HG03439 (cell line): Measurements from ENCODE around the gene ADGRV1.
"Not testable (repeated sequence)": the region's sequence is repeated elsewhere in the genome, so short reads cannot be mapped to it uniquely, and the experiment has no call there.

Experiments used
- ATAC-seq: cut with Tn5 transposase; IDR thresholded peaks from one replicate; pipeline ENCODE4 v1.9.1; 2021; ENCODE audit warnings: mild to moderate bottlenecking, moderate library complexity; ENCODE audit not compliant: unreplicated experiment

ADGRV1 gene

DNA sequence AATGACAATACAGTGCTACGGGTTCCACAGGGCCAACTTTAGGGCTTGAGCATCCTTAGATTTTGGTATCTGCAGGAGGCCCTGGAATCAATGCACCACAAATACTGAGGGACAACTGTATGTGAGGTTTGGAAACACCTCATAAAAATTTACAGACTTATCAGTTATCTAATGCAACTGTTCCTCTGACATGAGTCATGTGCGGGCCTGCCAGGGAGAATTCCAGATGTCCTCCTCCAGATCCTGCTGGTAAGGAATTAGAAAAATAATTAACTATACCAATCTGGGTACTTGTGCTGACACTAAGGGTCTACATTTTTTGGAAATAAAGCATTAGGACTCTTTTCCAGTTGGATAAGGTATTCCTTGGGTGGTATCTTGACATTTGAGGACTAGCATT lies 491.2 kb downstream of the ADGRV1 start:
- ATAC-seq: no peak

DNA sequence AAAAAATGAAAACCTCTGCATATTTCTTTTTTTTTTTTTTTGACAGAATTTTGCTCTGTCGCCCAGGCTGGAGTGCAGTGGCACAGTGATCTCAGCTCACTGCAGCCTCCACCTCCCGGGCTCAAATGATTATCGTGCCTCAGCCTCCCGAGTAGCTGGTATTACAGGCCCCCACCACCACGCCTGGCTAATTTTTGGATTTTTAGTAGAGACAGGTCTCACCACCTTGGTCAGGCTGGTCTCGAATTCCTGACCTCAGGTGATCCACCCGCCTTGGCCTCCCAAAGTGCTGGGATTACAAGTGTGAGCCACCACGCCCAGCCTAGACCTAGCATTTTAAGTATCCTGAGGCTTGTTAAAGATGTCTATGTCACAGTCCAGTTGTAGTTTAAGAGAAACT lies 493.8 kb downstream of the ADGRV1 start:
- ATAC-seq: not testable (repeated sequence)

DNA sequence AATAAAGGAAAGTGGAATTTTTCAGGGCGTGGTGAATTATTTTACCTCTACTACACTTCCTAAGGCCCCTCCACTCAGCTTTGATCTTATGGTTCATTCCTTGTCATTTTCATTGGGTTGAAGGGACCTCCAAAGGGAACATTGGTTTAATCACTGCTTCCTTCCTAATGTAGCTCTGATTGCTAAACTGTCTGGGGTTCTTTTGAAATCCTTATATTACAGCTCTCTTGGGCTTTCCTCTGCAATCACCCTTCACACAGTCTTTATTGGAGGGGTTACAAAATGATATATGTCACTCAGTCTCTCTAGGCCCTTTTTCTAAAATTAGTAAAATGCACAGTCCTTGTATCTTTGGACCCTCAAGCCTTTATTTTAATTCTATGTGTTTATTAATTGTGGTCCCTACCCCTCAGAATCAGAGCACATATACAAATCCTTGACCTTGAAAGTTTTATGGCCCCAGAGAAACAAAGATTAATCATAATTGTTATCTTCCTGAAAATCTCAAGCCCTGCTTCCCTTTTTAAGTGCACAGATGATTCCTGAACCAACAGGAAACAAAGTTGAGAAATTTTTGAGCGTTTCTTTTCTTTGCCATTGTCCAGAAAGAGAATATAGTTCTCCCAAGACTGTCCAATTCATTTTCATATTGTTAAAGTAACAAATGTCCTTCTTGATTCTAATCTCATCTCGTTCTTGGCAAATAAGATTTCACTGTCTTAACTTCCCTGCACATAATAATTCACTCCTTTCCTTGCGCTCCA lies 494.6 kb downstream of the ADGRV1 start:
- no peak for ATAC-seq

DNA sequence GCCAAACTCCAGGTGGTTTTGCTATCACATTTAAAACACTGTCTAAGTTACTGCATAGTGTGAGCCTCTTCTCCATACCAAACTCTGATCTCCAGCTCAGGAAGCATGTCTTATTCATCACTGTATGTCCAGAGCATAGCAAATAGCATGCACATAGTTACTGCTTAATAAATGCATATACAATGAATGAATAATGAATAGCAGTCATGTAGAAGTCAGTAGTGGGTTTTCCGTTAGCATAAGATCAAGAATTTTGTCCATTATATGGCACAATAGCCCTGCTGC lies 495.1 kb downstream of the ADGRV1 start:
- ATAC-seq: no peak

DNA sequence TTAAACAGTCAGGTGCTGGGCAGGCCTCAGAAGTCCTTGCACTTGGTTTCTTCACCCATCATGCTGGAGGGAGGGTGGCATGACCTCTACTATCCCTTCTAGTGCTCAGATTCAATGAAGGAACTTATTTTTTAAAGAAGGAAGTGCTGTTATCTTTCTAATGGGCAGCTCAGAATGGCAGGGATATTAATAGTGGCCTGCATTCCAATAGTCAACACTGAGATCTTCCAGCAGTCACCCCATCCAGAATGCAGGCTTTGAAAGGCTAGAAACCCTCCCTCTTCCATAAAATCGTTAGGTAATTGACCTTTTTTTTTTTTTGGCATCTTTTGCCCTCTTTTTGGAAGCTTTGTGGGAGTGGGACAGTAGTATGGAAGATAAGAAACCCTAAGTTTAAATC lies 499.6 kb downstream of the ADGRV1 start:
- ATAC-seq: no peak

DNA sequence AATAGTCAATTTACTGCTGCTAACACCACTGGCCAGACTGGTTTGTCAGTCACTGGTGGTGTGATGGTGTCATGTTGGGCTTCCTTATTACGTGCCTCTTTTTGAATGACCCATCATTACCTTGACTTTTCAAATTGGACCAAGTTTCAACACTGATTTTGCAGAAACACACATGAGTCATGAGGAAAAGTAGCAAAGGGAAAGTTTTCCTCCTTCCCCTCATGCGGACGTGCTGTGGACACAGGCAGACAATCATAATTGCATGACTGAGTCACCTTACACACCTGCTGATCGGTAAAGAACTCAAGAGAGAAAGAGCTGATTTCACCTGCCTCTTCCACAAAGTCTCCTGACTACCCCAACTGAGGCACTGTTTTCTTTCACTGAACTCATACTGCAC lies 500.0 kb downstream of the ADGRV1 start:
- no peak for ATAC-seq

DNA sequence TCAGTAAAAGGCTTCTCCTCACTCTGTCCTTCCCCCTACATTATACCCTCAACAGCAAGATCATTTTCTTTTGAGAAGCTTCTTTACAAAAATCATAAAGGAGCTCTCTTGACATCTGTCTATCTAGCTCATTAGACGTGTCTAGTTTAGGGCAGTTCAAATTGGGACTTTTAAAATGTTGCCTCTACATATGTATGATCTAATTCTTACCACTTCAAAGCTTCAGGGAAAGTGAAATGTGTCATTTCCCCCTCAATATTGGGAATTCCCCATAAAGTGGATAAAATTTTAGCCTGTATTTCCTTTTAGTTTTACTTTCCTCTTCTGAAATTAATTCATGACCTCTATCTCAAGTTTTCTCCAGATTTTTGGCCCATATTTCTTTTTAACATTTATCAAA lies 500.8 kb downstream of the ADGRV1 start:
- ATAC-seq: peak; percentile 94

DNA sequence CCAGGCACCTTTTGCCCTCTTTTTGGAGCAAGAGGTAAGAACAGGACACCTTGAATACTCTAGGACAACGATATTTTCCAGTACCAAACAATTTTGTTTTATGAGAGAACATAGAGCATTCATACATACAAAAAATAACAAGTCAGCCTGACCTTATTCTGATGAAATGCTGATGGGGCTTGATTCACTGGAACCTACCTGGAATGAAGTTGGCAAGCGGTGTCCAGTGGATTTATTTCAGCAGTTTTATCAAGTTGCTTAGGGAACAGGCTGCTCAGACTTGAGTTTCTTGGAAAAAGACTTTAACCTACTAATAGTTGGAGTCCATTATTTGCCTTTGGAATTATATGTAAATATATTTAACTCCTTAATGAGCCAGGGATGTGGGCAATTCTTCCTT lies 502.5 kb downstream of the ADGRV1 start:
- no peak for ATAC-seq

DNA sequence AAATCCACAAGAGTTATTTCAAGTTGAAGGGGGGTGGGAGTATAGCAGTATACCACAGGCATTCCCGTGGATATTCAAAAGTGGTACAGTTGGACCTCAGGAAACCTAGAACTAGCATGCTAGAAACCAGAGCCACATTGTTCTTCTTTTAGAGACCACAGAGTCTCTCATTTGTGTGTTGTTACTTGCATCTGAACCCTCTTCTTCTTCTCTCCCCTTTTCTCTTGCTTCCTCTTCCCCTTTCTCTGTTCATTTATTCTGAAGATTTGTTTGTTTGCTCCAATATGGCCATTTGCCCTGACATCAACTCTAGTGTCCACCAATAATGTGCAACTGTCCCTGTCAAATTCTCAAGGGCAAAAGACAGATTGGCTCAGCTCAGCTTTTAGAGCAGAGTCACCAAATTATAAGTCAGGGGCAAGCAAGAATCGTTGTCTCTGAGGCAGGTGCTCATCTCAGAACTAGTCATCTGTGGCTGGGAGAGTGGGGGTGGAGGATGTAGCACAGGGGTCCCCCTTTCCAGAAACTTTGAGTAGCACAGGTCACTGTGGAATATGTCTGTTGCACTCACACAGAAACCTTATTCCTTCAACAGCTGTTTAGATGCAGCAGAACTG lies 503.5 kb downstream of the ADGRV1 start:
- no peak for ATAC-seq

DNA sequence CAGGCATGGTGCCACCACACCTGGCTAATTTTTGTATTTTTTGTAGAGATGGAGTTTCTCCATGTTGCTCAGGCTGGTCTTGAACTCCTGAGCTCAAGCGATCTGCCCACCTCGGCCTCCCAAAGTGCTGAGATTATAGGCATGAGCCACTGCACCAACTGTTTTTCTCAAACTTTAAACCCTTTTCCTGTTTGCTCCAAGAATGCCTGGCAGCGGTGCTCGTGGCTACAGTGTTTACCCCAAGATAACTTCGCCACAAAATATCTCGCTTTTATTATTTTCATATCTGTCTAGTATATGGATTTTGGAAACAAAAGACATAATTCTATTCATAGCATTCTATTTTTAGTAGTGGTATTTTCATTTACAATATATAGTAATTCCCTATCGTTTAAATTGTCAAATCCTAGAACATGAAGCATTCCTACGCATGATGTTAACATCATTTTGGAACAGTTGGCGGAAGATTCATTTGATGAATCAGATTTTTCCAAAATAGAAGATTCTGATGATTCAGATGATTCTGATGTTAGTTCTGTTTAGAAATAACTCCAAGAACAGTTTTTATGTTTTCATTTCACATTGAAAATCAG lies 504.6 kb downstream of the ADGRV1 start:
- not testable (repeated sequence) for ATAC-seq

DNA sequence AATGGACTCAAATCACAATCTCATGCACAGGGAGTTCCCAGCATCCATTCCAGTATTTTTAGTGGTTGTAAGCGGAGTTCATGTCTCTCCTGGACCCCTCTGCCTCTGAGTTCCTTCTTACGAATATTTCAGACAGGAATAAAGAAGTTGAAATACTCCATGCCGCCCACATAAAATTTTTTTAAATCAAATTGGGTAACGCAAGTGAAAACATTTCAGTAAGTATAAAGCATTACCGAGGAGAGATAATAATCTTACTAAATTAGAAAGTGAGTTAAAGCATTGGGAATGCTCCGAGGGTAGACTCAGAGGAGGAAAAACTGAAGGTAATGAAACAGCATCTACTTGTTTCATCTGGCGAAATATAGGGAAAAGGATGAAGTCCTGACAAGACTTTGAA lies 506.9 kb downstream of the ADGRV1 start:
- ATAC-seq: no peak

DNA sequence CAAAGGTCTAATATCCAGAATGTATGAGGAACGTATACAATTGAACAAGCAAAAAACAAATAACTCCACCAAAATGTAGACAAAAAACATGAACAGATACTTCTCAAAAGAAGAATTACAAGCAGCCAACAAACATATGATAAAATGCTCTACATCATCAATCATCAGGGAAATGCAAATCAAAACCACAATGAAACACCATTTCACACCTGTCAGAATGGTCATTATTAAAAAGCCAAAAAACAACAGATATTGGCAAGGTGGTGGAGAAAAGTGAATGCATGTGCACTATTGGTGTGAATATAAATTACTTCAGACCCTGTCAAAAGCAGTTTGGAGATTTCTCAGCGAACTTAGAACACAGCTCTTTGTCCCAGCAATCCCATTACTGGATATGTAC lies 510.8 kb downstream of the ADGRV1 start:
- ATAC-seq: no peak

DNA sequence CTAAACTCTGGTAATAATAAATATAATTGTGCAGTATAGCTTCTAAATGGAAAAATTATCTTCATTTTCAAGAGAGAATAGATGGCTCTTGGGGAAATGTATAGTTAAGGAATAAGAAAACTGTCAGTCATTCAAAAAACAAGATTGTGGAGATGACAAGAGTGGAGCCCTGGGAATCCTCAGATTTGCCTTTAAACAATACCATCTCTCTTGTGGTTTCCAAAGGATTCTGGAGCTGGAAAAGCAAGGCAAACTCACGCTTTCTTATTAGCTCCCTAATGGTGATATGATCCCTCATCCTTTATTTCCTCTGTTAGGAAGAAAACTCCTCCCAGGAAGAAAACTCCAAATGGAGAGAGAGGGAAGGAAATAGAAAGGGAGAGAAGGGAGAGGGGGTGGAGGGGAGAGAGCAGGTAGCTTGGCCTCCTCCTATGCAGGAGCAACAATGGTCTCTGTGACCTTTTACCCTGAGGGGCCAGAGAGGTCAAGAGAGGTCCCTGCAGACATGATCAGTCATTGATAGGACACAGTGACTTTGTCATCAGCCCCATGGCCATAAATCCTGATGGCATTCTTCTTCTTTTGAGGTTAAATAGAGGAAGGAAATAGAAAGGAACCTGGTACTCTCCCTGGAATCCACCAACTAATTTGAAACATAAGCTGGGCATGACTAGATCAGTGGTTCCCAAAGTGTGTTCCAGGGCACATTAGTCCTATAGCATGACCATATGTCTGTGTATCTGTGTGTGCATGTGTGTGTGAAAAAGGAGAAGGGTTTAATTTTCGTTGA lies 512.4 kb downstream of the ADGRV1 start:
- ATAC-seq: no peak

DNA sequence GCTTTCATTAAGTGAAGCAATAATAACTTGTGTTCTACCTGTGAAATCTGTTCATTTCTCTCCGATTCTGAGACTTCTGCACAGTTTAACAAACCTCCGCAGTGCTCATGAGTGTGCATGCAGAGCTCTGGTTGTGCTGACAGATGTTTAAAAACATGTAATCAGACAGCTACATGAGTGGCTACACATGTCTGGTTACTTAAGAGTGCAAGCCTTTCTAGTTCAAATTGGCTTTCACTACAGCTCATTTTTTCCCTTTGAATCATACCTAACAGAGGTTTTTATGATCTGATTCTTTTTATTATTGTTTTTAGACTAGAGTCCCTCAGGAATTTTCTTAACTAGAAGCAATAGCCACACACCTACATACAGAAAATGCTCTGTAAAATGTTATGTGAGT lies 514.3 kb downstream of the ADGRV1 start:
- ATAC-seq: no peak

DNA sequence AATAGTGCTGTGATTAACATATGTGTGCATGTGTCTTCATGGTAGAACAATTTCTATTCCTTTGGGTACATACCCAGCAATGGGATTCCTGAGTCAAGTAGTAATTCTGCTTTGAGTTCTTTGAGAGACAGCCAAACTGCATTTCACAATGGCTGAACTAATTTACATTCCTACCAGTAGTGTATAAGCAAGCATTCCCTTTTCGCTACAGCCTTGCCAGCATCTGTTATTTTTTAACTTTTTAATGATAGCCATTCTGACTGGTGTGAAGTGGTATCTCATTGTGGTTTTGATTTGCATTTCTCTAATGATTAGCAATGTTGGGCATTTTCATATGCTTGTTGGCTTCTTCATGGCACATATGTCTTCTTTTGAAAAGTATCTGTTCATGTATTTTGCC lies 516.0 kb downstream of the ADGRV1 start:
- ATAC-seq: no peak

DNA sequence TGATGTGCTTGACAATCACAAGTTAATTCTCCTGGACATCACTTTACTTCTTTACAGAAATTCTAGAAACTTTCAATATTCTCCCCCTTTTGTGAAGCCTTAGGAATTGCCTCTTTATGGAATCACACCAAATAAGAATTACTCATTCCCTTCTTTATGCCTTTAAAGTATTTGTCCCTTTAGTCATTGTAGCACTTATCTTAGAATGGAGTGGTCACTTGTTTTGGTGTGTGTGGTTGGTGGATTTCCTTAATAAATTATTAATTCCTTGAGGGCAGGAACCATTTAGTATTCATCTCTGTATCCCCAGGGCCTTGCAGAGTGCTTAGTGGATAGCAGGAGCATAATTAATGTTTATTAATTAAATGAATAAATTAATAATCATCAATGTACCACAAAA lies 517.5 kb downstream of the ADGRV1 start:
- no peak for ATAC-seq

DNA sequence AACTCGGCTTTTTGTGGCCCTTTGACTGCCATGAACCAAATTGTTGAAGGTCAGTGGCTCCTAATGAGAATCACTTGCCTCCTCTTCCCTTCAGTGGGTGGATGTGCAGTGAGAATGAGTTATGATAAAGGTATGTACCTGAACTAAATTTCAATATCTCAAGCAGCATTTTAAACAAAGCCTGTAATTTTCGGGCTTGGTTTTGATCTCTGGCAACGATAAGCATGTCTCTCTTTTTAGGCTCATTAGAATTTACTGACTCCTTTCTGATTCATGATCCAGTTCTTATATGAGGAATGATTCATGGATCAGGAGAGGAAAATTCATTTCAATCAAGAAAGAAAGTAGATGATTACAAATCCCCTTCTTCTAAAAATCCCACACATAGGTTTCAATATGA lies 519.0 kb downstream of the ADGRV1 start:
- ATAC-seq: no peak

DNA sequence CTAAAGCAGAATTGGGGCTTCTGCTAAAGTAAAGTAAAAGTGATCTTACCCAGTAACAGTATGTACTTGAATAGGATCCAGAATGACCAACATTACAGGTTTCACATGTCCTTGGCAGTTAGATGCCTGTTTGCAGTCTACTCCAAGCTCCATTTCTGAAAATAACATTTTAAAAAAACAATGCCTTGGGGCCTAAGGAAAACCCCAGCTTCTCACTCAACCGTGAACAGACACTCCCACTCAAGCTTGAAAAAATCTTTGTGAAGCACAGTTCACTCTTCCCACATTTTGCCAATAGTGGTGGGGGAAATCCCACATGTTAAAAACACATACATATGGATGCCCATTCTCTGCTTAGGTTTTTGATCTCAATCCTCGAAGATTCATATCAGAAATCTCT lies 520.4 kb downstream of the ADGRV1 start:
- no peak for ATAC-seq

DNA sequence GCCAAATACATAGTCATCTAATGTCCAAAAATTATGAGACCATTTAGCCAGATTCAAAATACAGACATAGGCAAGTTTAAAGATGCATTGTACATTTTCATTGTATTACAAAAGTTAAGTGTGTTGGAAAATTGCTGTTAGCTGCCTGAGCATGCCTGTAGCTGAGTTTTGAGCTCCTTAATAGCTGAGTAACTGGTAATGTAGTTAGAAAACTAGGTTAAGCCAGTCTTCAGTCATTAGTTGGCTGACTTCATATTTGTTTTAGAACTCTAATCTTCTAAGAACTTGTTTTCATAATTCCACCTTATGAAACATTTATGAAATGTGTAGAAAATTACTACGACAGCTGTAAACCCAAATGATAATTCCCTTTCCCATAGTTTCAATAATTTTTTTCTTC lies 531.2 kb downstream of the ADGRV1 start:
- ATAC-seq: no peak

DNA sequence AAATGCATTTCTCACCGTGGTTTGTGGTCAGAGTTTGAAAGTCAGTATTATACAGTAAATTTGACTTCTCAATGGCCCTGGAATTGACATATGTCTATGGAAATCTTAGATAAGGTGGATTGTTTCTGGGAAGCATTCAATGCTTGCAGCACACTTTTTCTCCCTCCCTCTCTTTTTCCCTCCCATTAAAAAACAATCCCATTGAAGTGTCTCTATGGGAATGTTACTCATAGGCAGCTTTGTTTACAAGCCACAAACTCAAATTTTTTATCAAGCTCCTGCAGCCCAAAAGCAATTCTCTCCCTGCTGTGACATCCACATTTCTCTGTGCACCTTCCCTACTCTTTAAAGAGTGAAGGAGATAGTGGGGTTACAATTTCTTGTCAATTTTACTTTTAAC lies 532.4 kb downstream of the ADGRV1 start:
- no peak for ATAC-seq

DNA sequence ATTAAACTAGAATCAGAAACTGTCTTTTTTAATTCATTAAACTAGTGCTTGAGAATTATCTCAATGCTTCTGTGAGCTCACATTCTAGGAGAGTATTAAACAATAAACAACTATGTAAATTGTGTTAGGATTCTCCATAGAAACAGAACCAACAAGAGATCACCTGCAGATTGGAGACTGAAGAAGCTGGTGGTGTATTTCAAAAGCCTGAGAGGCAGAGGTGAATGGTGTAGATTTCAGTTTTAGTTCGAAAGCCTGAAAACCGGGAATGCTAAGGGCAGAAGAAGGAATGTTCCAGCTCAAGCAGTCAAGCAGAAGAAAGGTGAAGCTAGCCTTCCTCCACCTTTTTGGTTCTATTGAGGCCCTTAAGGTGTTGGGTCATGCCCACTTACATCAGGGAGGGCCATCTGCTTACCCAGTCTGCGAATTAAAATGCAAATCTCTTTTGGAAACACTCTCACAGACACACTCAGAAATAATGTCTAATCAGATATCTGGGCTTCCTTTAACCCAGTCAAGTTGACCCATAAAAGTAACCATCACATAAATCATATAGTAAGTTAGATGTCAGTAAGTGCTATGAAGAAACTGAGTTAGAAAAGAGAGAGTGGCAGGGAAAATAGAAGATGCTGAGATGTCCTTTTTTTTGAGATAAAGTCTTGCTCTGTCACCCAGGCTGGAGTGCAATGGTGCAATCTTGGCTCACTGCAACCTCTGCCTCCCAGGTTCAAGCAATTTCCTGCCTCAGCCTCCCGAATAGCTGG lies 533.1 kb downstream of the ADGRV1 start:
- ATAC-seq: no peak
